CD4-positive, alpha-beta T cell treated with Interleukin-6 for 4 hours (primary cell): ENCODE measurements around the gene PAPPA.

ENCODE experiments used
- DNase-seq: peaks from one replicate; pipeline ENCODE4 v3.0.0-alpha.2; 2020; ENCODE audit warnings: mixed read lengths

Gene PAPPA

GRCh38 chr9:116187570-116188170, 34.1 kb downstream of the PAPPA start:
- DNase-seq, result no peak

GRCh38 chr9:116189683-116190082, 36.1 kb downstream of the PAPPA start:
- no peak for DNase-seq

- no peak for DNase-seq
Measured at GRCh38 chr9:116190637-116191396, 37.2 kb downstream of the PAPPA start.

GRCh38 chr9:116191576-116192415, 38.2 kb downstream of the PAPPA start:
- DNase-seq, result no peak

GRCh38 chr9:116193636-116194035, 40.0 kb downstream of the PAPPA start:
- no peak for DNase-seq

- DNase-seq, result no peak
Measured at GRCh38 chr9:116196806-116197205, 43.2 kb downstream of the PAPPA start.

- DNase-seq, result no peak
Measured at GRCh38 chr9:116198344-116198743, 44.8 kb downstream of the PAPPA start.

DNA sequence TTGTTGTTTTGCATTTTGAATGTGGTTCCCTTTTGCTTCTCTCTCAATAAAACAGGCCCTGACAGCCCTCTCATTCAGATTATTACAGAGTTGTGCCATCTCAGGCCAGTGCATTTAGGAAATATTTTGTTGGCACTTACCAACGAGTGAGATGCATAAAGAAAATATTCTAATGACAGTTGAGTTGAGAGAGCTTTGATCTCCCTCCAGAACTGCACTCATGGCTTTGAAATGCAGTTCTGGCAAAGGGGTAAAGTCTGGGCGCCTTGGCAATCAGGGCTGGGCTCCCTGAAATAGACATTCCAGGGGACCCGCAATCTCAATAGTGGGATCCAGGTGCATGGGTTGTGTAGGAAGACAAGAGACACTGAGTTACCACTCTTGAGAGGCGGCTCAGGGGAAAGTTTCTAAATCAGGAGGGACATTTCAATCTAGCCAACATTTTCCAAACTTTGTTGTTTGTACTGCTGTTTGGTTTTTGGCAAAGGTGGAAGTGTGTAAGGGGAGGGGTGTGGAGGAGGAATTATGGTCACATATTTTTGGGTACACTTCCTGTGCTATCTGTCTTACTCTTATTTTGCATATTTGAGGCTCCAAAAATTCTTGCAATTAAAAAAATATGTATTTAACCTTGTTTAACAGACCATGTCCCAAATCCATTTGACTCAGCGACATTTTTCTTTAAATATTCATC, 48.8 kb downstream of the PAPPA start:
- DNase-seq, result no peak

GRCh38 chr9:116204252-116204882, 50.8 kb downstream of the PAPPA start:
- no peak for DNase-seq

- DNase-seq, result no peak
Measured at GRCh38 chr9:116207371-116208111, 54.0 kb downstream of the PAPPA start.

GRCh38 chr9:116208417-116209232, 55.0 kb downstream of the PAPPA start:
- no peak for DNase-seq

DNA sequence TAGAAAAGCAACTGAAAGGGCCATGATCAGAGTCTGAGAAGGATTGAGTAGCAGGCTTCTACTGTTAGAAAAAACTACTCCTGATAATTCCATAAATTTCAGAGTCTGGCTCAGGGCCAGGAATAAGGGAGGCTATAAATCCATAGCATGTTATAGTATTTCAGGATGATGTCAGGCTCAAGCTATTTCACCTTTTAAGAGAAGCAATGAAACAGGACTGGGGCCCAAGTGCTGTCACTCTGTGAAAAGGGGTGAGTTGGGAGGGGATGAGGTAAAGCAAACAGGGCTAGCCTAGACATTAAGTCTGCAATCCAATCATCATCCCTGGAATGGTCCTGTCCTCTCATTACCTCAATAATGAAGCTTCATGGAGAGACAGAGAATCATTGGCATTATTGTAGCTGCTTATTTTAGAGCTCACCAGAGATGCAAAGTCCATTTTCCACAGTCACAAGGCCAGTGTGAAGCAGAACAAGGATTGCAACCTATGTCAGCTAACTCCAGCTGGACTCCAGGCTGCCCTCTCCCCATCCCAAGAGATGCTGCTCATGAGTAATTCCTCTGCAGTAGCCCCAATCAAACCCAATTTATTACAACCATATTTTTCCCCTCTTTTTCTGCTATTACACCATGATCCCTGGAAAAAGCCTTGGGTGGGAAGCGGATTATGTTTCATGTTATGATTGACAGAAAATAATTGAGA, 56.0 kb downstream of the PAPPA start:
- no peak for DNase-seq

GRCh38 chr9:116212986-116213692, 59.5 kb downstream of the PAPPA start:
- no peak for DNase-seq

- DNase-seq, result no peak
Measured at GRCh38 chr9:116213693-116214047, 60.1 kb downstream of the PAPPA start.

DNA sequence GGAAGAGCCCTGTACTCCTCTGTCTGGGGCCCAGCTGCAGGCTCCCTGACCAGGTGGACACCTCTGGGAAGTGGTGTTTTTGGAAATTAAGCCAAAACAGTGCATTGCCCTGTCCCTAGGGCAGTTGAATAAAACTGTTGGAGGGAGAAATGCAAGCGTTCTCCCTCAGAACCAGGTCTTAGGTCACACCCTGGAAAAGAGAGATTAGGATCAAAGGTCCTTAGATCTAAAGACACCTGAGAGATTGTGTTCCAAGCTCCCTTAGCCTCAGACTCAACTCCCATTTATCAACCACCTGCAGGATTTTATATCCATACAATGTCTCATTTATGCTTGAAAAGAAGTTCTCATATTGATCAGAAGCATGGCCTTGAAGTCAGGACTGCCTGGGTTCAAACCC, 64.8 kb downstream of the PAPPA start:
- DNase-seq, result no peak

- DNase-seq, result no peak
Measured at GRCh38 chr9:116219686-116220085, 66.1 kb downstream of the PAPPA start.

DNA sequence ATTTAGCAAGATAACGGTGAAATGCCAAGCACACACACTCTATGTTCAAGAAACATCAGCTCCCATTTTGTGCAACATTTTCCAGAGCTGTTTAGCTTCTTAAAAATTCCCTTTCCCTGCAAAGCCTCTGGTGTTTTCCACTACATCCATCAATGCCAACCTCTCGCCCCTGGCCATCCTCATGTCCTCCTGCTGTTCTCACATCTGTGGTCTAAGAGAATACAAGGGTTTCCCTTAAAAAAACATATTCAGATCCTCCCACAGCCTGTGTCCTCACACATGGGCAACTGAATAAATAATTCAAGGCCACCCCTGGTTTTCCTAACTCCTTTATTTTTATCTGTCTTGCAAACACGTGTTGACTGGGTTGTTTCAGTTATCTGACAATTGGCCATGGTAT, 70.3 kb downstream of the PAPPA start:
- no peak for DNase-seq

GRCh38 chr9:116230051-116230632, 76.6 kb downstream of the PAPPA start:
- no peak for DNase-seq

DNA sequence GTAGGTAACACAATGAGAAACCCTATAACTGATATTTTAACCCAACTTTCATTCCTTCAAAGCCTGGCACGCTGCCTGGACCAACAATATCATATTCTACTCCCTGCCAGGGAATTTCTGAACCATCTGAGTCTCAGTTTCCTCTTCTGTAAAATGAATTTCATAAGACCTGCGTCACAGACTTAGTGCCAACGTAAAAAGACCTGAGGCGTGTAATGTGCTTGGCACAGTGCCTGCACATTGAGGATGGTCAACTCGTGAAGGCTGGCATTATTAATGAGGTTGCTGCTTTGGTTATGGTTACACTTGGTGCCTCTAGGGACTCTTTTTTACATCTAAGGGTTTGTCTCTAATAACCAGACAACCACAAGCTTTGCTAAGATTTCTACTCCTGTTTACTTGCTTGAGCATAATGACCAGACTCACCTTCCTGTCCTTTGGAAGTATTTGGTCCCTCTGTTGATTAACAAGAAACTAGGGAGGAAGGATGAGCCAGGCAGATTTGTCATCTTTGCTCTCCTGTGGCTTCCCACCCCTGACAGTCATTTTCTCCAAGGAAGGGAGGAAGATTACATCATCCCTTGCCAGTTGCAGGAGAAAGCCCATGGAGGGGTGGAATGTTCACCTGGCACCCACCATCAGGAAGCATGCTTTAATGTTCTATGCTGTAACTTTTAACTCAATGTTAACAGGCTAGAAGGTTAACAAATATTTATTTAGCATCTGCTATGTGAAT, 79.0 kb downstream of the PAPPA start:
- no peak for DNase-seq
